Glutamatergic neuron (in vitro differentiated cells): ENCODE data around the gene HACL1. TPM values are rescaled to one million over a fixed set of nuclear protein-coding genes. Genes with fewer than 3 reads are reported as not detected.

Experiments used
- DNase-seq: peaks from one replicate; pipeline ENCODE4 v3.0.0; 2022
- H3K27ac Mint-ChIP-seq: one replicate; pipeline ENCODE4 v1.8.0; 2020; ENCODE audit warnings: mild to moderate bottlenecking, mixed read lengths, inconsistent platforms; ENCODE audit not compliant: unreplicated experiment
- H3K27me3 Mint-ChIP-seq: one replicate; pipeline ENCODE4 v1.8.0; 2020; ENCODE audit warnings: mild to moderate bottlenecking, moderate library complexity, mixed read lengths, inconsistent platforms; ENCODE audit not compliant: unreplicated experiment
- H3K36me3 Mint-ChIP-seq: one replicate; pipeline ENCODE4 v1.8.0; 2020; ENCODE audit warnings: mild to moderate bottlenecking, mixed read lengths, inconsistent platforms; ENCODE audit not compliant: unreplicated experiment
- H3K4me1 Mint-ChIP-seq: one replicate; pipeline ENCODE4 v1.8.0; 2020; ENCODE audit warnings: mild to moderate bottlenecking, low read depth, mixed read lengths, inconsistent platforms; ENCODE audit not compliant: unreplicated experiment
- H3K4me3 Mint-ChIP-seq: one replicate; pipeline ENCODE4 v1.8.0; 2020; ENCODE audit warnings: mild to moderate bottlenecking, mixed read lengths, inconsistent platforms; ENCODE audit not compliant: unreplicated experiment
- H3K9me3 Mint-ChIP-seq: one replicate; pipeline ENCODE4 v1.8.0; 2020; ENCODE audit warnings: mild to moderate bottlenecking, moderate library complexity, mixed read lengths, inconsistent platforms; ENCODE audit not compliant: unreplicated experiment
- CTCF ChIP-seq: fragments of 200-600 bp; sonication (generic); IDR thresholded peaks from one replicate; pipeline ENCODE4 v1.5.0; 2021; ENCODE audit not compliant: partially characterized antibody, unreplicated experiment
- total RNA-seq: library from RNA; stranded (reverse); fragmentation: NEBNext Ultra II Directional; extraction: Animal tissue kit (Norgen Biotek cat#: 25700); gene quantifications from one replicate; pipeline ENCODE4 v1.2.1, GENCODE V29; 2021; ENCODE audit not compliant: unreplicated experiment

The HACL1 gene
- total RNA-seq, 1 donor from 2014 or later: 19.0 TPM

- peaks cover 23% of the 10 kb centered on the region for H3K36me3 Mint-ChIP-seq
- DNase-seq: no peak
- no peak for TF ChIP-seq CTCF
- no peak overlapping the region for H3K27ac Mint-ChIP-seq
- H3K4me1 Mint-ChIP-seq: no peaks in the 10 kb centered on the region
- H3K27me3 Mint-ChIP-seq: peaks cover 6% of the 10 kb centered on the region
- H3K9me3 Mint-ChIP-seq: peaks cover 2% of the 10 kb centered on the region
- H3K4me3 Mint-ChIP-seq: no peak overlapping the region
These were observed 51.5 kb downstream of the HACL1 start for GRCh38 chr3:15549846-15550245.

- Mint-ChIP-seq H3K4me3 (no peak overlapping the region), H3K9me3 (no peaks in the 10 kb centered on the region), H3K4me1 (peaks cover 31% of the 10 kb centered on the region), H3K27me3 (peaks cover 3% of the 10 kb centered on the region), H3K36me3 (peaks cover 6% of the 10 kb centered on the region), H3K27ac (no peak overlapping the region)
- DNase-seq: no peak
- no peak for TF ChIP-seq CTCF
These were observed 58.8 kb downstream of the HACL1 start for GRCh38 chr3:15542614-15543013.

DNA sequence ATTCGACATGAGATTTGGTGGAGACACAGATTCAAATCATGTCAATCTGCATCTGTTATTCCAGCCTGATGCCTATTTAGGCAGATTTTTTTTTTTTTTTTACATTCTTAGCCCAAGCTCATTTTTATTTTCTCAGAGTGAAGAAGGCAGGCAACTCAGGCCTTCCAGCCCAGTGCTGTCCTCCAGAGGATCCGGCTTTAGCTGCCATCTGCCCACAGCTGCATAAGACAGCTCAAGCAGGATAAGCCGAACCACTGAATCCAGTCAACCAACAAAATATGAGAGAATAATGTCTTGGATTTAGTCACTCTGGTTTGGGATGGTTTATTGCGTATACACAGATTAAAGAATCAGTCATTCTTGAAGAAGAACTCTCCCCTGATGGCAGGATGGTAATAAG is 60.0 kb downstream of the HACL1 start:
- TF ChIP-seq CTCF: no peak
- DNase-seq: peak; percentile 18
- H3K27me3 Mint-ChIP-seq: peaks cover 3% of the 10 kb centered on the region
- no peak overlapping the region for H3K27ac Mint-ChIP-seq
- no peaks in the 10 kb centered on the region for H3K9me3 Mint-ChIP-seq
- H3K4me1 Mint-ChIP-seq: peaks cover 31% of the 10 kb centered on the region
- H3K36me3 Mint-ChIP-seq: peaks cover 6% of the 10 kb centered on the region
- H3K4me3 Mint-ChIP-seq: no peak overlapping the region

DNA sequence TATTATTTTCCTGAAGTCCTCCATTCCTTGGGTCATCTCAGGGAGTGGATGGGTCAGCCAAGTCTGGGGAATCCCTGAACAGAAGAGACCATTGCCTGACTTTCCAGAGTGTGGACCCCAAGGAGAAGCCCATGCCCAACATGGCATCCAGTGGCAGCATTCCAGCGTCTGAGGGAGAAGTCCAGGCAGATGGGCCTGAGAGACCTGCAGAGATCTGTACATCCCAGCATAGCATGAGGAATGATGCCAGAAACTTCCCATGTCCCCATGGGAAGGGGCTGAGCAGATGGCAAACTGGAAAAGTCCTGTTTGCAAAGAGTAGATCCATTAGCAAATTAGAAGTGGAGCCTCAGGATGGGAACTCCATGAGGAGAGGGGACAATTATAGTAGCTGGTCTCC is 62.3 kb downstream of the HACL1 start:
- DNase-seq: no peak
- Mint-ChIP-seq H3K27ac (no peak overlapping the region), H3K27me3 (peaks cover 3% of the 10 kb centered on the region), H3K4me1 (peaks cover 31% of the 10 kb centered on the region), H3K9me3 (peaks cover 3% of the 10 kb centered on the region), H3K4me3 (no peak overlapping the region), H3K36me3 (no peaks in the 10 kb centered on the region)
- no peak for TF ChIP-seq CTCF

DNA sequence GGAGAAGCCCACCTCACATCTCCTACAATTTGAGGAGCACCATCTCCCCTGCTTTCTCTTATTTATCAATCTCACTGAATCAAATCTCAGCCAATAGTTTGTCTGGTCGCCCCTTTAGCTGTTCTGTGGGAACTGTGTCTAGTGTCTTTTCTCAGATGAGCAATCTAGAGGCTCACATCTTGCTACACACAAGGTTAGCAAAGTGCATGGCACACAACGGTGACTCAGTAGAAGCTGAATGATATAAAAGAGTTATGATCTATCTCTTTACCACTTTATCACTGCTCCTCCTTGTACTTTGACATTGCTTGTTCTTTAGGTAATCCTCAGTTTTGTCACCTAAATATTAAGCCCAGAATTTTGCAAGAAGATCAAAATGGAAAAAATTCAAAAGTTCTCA is 63.0 kb downstream of the HACL1 start:
- no peaks in the 10 kb centered on the region for H3K36me3 Mint-ChIP-seq
- DNase-seq: no peak
- H3K27ac Mint-ChIP-seq: no peak overlapping the region
- H3K4me3 Mint-ChIP-seq: no peak overlapping the region
- TF ChIP-seq CTCF: no peak
- H3K27me3 Mint-ChIP-seq: peaks cover 3% of the 10 kb centered on the region
- H3K4me1 Mint-ChIP-seq: peaks cover 28% of the 10 kb centered on the region
- peaks cover 3% of the 10 kb centered on the region for H3K9me3 Mint-ChIP-seq
